ENCODE measurements around the gene KCNK10.

KCNK10 gene

GRCh38 chr14:88225721-88226120, 97.3 kb downstream of the KCNK10 start:
- DNase-seq, result no peak

GRCh38 chr14:88218119-88218915, 104.8 kb downstream of the KCNK10 start:
- DNase-seq, result no peak

GRCh38 chr14:88212691-88213090, 110.4 kb downstream of the KCNK10 start:
- no peak for DNase-seq

GRCh38 chr14:88210426-88210825, 112.6 kb downstream of the KCNK10 start:
- no peak for DNase-seq

DNA sequence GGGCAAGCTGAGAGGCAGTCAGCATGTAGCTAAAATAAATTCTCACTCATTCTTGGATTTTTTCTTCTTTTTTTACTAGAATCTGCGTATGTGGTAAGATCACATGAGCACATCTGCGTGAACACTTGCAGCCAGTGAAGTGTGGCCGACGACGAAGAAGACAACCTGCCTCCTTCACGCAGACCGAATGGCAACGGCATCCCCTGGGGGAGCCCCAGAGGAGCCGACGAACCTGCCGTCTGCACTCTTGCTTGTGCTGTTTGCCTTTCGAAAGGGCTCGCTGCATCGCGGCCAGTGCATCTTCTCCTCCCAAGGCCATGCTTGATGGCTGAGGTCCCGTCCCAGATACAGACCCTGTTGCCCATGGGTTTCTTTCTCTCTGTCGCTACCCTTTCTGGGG, 113.8 kb downstream of the KCNK10 start:
- no peak for DNase-seq

GRCh38 chr14:88208858-88209257, 114.2 kb downstream of the KCNK10 start:
- DNase-seq, result no peak

DNA sequence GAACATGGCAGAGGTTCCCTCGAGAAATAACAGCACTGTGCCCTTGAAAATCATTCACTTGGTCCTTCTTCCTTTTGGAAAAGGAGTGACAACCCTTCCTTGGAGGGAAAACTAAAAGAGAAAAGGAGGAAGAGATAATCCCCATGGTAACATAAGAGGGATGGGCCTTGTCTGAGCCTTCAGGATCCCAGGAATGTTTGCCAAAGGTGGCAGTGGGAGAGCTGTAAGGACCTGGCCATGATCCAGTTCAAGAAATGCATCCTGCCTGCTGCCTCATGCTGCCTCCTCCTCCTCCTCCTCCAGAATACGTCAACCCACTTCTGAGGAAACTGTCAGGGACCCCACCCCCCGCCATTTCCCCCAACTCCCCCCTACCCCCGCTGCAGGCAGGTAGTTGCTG, 118.8 kb downstream of the KCNK10 start:
- no peak for DNase-seq

- no peak for DNase-seq
Observed at GRCh38 chr14:88203291-88203690, 119.8 kb downstream of the KCNK10 start.

DNA sequence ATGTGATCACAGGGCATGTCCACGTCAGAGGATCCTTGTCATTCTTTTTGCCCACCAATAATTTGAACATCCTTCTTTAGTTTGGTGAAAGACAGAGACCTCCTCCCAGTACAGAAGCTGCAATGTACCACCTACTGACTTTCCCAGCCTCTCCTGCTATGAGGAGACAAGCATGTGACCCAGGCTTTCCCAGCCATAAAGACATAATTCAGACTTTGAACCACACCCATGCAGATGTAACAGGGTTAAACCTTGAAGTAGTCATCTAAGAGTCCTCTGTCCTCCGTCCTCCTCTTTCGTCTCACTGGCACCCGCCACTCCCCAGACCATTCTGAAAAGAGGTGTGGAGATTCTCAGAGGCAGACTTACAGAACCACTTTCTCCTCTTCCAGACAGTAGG, 120.8 kb downstream of the KCNK10 start:
- no peak for DNase-seq

- no peak for DNase-seq
Observed at GRCh38 chr14:88201851-88202250, 121.2 kb downstream of the KCNK10 start.

- DNase-seq, result no peak
Observed at GRCh38 chr14:88199882-88200281, 123.2 kb downstream of the KCNK10 start.

DNA sequence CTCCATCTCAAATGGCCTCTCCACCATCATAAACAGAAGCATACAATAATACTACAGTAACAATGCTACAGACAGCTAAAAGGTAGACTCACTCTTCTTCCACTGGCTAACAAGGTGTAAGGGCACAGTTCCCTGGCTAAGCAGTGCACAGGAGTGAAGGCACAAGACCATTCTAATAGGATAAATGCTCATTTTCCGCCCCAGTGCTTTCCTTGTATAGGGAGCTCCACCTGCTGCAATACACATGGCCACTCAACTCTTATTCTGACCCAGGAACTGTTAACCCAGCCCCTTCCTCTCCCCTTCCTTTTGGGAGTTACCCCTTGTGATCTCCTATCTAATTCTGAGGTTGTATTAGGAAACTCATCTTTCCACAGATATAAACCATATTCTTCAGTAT, 124.6 kb downstream of the KCNK10 start:
- no peak for DNase-seq

DNA sequence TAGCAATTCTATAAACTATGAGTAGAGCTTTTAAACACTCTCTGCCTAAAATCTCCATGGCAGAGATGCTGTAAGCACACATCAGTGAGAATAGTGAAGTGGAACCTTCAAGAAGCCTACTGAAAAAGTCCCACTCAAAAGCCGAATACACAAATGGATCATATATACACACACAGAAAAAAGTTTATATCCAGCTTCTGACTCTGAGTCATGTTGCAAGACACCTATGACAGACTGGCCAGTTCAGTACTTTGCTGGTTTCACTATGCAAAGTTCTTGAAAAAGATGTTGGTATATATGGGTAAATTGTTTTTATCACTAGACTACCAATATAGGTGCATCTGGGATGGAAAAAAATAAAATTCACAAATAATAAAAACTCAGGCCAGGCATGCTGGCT, 126.1 kb downstream of the KCNK10 start:
- no peak for DNase-seq

- no peak for DNase-seq
Observed at GRCh38 chr14:88196116-88196890, 126.8 kb downstream of the KCNK10 start.

GRCh38 chr14:88195676-88196075, 127.4 kb downstream of the KCNK10 start:
- no peak for DNase-seq

GRCh38 chr14:88194531-88194930, 128.5 kb downstream of the KCNK10 start:
- no peak for DNase-seq

GRCh38 chr14:88191605-88192004, 131.5 kb downstream of the KCNK10 start:
- DNase-seq, result no peak

GRCh38 chr14:88189417-88190191, 133.5 kb downstream of the KCNK10 start:
- peak; percentile 20 for DNase-seq

GRCh38 chr14:88188745-88189416, 134.2 kb downstream of the KCNK10 start:
- no peak for DNase-seq

- DNase-seq, result no peak
Observed at GRCh38 chr14:88185843-88186242, 137.2 kb downstream of the KCNK10 start.

DNA sequence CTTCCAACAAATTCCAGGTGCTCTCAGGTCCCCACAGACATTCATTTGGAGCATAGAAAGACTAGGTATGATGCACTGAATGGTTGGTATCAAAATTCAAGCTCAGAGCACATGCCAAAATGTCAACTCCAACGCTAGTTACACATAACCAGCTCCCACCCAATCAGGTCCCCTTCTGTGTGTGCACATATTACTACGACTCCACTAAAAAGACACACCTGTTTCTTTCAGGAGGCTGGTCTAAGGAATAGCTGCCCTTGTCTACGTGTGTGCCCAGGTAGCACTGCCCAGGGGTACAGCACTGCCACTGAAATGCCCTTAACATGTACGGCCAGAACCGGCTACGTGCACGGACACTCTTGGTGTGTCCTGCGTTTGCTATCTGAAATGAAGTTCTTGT, 138.1 kb downstream of the KCNK10 start:
- no peak for DNase-seq

GRCh38 chr14:88181072-88181471, 142.0 kb downstream of the KCNK10 start:
- no peak for DNase-seq

GRCh38 chr14:88179716-88180115, 143.4 kb downstream of the KCNK10 start:
- DNase-seq, result no peak

Data from T1000 (cell line).